BE2C (cell line): ENCODE results near the gene KLF18.

Source experiments
- DNase-seq: peaks from one replicate; pipeline ENCODE4 v3.0.0-alpha.2; 2020
- H3K27me3 ChIP-seq: fragments of 250-450 bp; sonication (Bioruptor Pico); 2 replicates; pipeline ENCODE4 v1.5.1; 2020; ENCODE audit warnings: mild to moderate bottlenecking
- H3K36me3 ChIP-seq: fragments of 250-450 bp; sonication (Bioruptor Pico); 2 replicates; pipeline ENCODE4 v1.5.1; 2020; ENCODE audit warnings: mild to moderate bottlenecking
- H3K4me1 ChIP-seq: fragments of 250-450 bp; sonication (Bioruptor Pico); 2 replicates; pipeline ENCODE4 v1.5.1; 2020
- H3K4me3 ChIP-seq: 2 replicates; pipeline ENCODE4 v1.5.1; 2011; ENCODE audit warnings: low read depth, low read length
- H3K9me3 ChIP-seq: fragments of 250-450 bp; sonication (Bioruptor Pico); 2 replicates; pipeline ENCODE4 v1.5.1; 2020
- CTCF ChIP-seq: IDR thresholded peaks from 2 replicates; pipeline ENCODE4 v1.5.1; 2012; ENCODE audit warnings: mild to moderate bottlenecking, low read depth, low read length

KLF18 gene

GRCh38 chr1:44090429-44091252, 50.8 kb downstream of the KLF18 start:
- no peaks in the 10 kb centered on the region for H3K36me3 ChIP-seq
- no peak for DNase-seq
- H3K4me1 ChIP-seq, result no peaks in the 10 kb centered on the region
- TF ChIP-seq CTCF, result no peak
- no peak overlapping the region for H3K4me3 ChIP-seq
- H3K9me3 ChIP-seq, result no peaks in the 10 kb centered on the region
- no peaks in the 10 kb centered on the region for H3K27me3 ChIP-seq

DNA sequence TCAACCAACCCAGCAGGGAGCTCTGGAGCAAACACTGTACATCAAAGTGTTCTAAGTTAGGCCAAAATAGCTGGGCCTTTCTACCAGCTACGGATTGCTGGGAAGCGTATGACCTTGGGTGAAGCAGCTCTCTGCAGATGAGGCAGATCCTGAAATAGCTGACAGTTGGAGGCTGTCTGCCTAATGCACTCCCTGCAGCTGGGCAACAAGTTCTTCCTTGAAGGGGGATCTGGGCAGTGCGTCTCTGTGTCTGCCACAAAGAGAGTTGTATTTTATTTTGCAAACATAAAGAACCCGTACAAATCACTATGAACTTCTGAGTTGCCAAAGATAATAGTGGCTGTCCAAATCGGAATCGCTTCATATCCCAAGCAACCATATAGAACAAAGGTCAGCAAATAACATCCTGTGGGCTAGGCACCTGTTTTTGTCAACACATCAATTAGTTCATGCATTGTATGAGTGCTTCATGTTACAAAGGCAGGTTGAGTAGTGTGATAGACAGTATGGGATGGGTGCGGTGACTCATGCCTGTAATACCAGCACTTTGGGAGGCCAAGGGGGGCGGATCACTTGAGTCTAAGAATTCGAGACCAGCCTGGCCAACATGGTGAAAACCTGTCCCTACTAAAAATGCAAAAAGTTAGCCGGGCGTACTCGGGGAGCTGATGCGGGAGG, 51.9 kb downstream of the KLF18 start:
- no peak overlapping the region for H3K4me3 ChIP-seq
- no peaks in the 10 kb centered on the region for H3K9me3 ChIP-seq
- DNase-seq, result no peak
- H3K36me3 ChIP-seq, result no peaks in the 10 kb centered on the region
- no peaks in the 10 kb centered on the region for H3K4me1 ChIP-seq
- TF ChIP-seq CTCF, result no peak
- no peaks in the 10 kb centered on the region for H3K27me3 ChIP-seq
